Stimulated activated naive B cell treated with anti-CD40 and anti-IgM and Interleukin-4, amounts not matched to agents 10 μg/mL and 1 μg/mL and 100 μg/mL, for 72 hours (primary cell): Measurements from ENCODE around the gene CCM2.
"Not testable (repeated sequence)": the region's sequence is repeated elsewhere in the genome, so short reads cannot be mapped to it uniquely, and the experiment has no call there.

Experiments
- ATAC-seq, 2 donors: fragments of 150-1000 bp; cut with Tn5 transposase; replicated peaks; 2 replicates each; pipeline ENCODE4 v1.10.0; 2021; ENCODE audit warnings: moderate library complexity in 1 of 2
- DNase-seq: peaks from one replicate; pipeline ENCODE4 v3.0.0; 2021
- H3K27ac Mint-ChIP-seq: one replicate; pipeline ENCODE4 v1.8.0; 2022; ENCODE audit warnings: mild to moderate bottlenecking, mixed read lengths
- H3K27me3 Mint-ChIP-seq, 2 donors: one replicate each; pipeline ENCODE4 v1.8.0; 2022; ENCODE audit warnings: mixed read lengths in 2 of 2
- H3K36me3 Mint-ChIP-seq, 2 donors: one replicate each; pipeline ENCODE4 v1.8.0; 2022; ENCODE audit warnings: mixed read lengths in 2 of 2, mild to moderate bottlenecking in 1 of 2
- H3K4me1 Mint-ChIP-seq, 2 donors: one replicate each; pipeline ENCODE4 v1.8.0; 2022; ENCODE audit warnings: mixed read lengths in 2 of 2, mild to moderate bottlenecking in 1 of 2
- H3K4me3 Mint-ChIP-seq, 2 donors: one replicate each; pipeline ENCODE4 v1.8.0; 2022; ENCODE audit warnings: mild to moderate bottlenecking in 2 of 2, mixed read lengths in 2 of 2, moderate library complexity in 1 of 2
- H3K9me3 Mint-ChIP-seq, 2 donors: one replicate each; pipeline ENCODE4 v1.8.0; 2022; ENCODE audit warnings: mixed read lengths in 2 of 2, mild to moderate bottlenecking in 1 of 2

CCM2 gene

DNA sequence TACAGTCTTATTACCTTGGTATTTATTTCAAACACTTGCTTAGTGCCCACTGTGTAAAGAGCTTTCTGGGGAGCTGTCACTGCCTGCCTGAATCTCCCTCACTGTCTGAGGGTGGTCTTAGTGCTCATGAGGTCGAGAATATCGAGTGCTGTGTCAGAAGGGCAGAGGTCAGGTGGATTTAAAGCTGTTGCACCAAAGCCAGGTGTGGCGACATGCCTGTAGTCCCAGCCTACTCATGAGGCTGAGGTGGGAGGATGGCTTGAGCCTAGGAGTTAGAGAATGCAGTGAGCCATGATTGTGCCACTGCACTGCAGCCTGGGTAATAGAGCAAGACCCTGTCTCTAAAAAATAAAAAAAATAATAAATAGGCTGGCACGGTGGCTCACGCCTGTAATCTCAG is 20.9 kb downstream of the CCM2 start:
- Mint-ChIP-seq H3K27ac (peak overlapping the region; percentile 81), H3K4me1 (peaks cover 34 to 61% of the 10 kb centered on the region in 2 donors), H3K4me3 (peak overlapping the region in 1 of 2 donors; percentile 32), H3K27me3 (no peaks in the 10 kb centered on the region), H3K9me3 (peaks cover 0 to 4% of the 10 kb centered on the region in 2 donors), H3K36me3 (peaks cover 47 to 56% of the 10 kb centered on the region in 2 donors)
- DNase-seq (no peak), ATAC-seq (no peak)

- ATAC-seq (peak; percentile 91 to 92), DNase-seq (peak; percentile 12)
- peaks cover 39 to 66% of the 10 kb centered on the region in 2 donors for H3K4me1 Mint-ChIP-seq
- no peaks in the 10 kb centered on the region for H3K27me3 Mint-ChIP-seq
- peak overlapping the region; percentile 76 to 77 for H3K4me3 Mint-ChIP-seq
- peaks cover 0 to 4% of the 10 kb centered on the region in 2 donors for H3K9me3 Mint-ChIP-seq
- peaks cover 48 to 56% of the 10 kb centered on the region in 2 donors for H3K36me3 Mint-ChIP-seq
- peak overlapping the region; percentile 96 for H3K27ac Mint-ChIP-seq
Measured at GRCh38 chr7:45021604-45022296, 21.7 kb downstream of the CCM2 start.

GRCh38 chr7:45024126-45024744 is 24.2 kb downstream of the CCM2 start:
- H3K4me3 Mint-ChIP-seq: no peak overlapping the region
- H3K9me3 Mint-ChIP-seq: peaks cover 0 to 4% of the 10 kb centered on the region in 2 donors
- no peak for ATAC-seq
- peaks cover 56 to 91% of the 10 kb centered on the region in 2 donors for H3K4me1 Mint-ChIP-seq
- peaks cover 56 to 65% of the 10 kb centered on the region in 2 donors for H3K36me3 Mint-ChIP-seq
- no peak overlapping the region for H3K27ac Mint-ChIP-seq
- no peak for DNase-seq
- H3K27me3 Mint-ChIP-seq: no peaks in the 10 kb centered on the region

- Mint-ChIP-seq H3K36me3 (peaks cover 59 to 72% of the 10 kb centered on the region in 2 donors), H3K4me3 (peak overlapping the region; percentile 66 to 70), H3K27ac (peak overlapping the region; percentile 93), H3K4me1 (peaks cover 55 to 92% of the 10 kb centered on the region in 2 donors)
- DNase-seq, H3K27me3 Mint-ChIP-seq, ATAC-seq, H3K9me3 Mint-ChIP-seq: not testable (repeated sequence)
Measured at GRCh38 chr7:45025473-45025872, 25.5 kb downstream of the CCM2 start.

GRCh38 chr7:45026013-45026412 is 26.0 kb downstream of the CCM2 start:
- Mint-ChIP-seq H3K27ac (peak overlapping the region; percentile 93), H3K9me3 (peaks cover 0 to 4% of the 10 kb centered on the region in 2 donors), H3K4me3 (peak overlapping the region; percentile 66 to 70), H3K27me3 (no peaks in the 10 kb centered on the region), H3K4me1 (peaks cover 52 to 87% of the 10 kb centered on the region in 2 donors), H3K36me3 (peaks cover 55 to 69% of the 10 kb centered on the region in 2 donors)
- ATAC-seq (peak in 1 of 2 donors; percentile 6), DNase-seq (no peak)

DNA sequence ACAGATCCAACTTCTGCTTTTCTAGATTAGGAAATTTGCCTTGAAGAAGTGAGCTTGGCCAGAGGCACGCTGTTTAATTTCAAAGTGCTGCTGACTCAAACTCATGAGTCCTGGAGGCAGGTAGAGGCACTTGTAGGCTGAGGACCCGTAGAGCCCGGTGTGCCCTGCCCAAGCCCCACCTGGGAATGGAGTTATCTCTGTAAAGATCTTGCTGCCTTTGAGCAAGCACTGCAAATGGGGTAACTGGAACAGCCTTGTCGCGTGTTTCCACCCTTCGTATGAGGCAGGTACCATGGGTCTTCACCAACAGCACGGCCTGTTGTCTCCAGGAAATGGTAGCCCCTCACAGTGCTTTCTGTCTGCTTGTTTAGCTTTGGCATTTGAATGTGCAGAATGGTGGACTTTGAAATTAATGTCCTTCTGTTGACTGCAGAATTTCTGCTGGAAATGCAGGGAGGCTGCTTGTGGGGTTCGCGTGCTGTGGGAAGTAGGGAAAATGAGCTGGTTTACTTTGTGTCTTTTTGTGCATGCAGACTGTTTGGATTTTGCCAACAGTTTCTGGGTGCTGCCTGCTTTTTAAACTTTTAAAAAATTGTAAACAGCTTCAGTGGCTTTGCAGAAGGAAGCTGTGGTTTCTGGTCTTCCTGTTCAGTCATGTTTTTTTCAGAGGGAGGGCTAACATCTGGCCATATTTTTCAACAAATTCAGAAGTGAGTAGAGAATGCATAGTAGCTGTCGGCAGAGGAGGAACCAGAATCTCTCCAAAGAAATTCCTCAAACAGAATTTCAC is 27.2 kb downstream of the CCM2 start:
- ATAC-seq (peak; percentile 72 to 75), DNase-seq (no peak)
- Mint-ChIP-seq H3K4me1 (peaks cover 47 to 82% of the 10 kb centered on the region in 2 donors), H3K27me3 (no peaks in the 10 kb centered on the region), H3K36me3 (peaks cover 52 to 65% of the 10 kb centered on the region in 2 donors), H3K9me3 (no peaks in the 10 kb centered on the region), H3K27ac (peak overlapping the region; percentile 88), H3K4me3 (peak overlapping the region; percentile 68 to 77)

GRCh38 chr7:45027774-45028114 is 27.7 kb downstream of the CCM2 start:
- Mint-ChIP-seq H3K4me1 (peaks cover 50 to 85% of the 10 kb centered on the region in 2 donors), H3K9me3 (no peaks in the 10 kb centered on the region), H3K4me3 (peak overlapping the region; percentile 68 to 77), H3K27me3 (no peaks in the 10 kb centered on the region), H3K27ac (peak overlapping the region; percentile 88), H3K36me3 (peaks cover 52 to 69% of the 10 kb centered on the region in 2 donors)
- ATAC-seq (peak in 1 of 2 donors; percentile 7), DNase-seq (no peak)

DNA sequence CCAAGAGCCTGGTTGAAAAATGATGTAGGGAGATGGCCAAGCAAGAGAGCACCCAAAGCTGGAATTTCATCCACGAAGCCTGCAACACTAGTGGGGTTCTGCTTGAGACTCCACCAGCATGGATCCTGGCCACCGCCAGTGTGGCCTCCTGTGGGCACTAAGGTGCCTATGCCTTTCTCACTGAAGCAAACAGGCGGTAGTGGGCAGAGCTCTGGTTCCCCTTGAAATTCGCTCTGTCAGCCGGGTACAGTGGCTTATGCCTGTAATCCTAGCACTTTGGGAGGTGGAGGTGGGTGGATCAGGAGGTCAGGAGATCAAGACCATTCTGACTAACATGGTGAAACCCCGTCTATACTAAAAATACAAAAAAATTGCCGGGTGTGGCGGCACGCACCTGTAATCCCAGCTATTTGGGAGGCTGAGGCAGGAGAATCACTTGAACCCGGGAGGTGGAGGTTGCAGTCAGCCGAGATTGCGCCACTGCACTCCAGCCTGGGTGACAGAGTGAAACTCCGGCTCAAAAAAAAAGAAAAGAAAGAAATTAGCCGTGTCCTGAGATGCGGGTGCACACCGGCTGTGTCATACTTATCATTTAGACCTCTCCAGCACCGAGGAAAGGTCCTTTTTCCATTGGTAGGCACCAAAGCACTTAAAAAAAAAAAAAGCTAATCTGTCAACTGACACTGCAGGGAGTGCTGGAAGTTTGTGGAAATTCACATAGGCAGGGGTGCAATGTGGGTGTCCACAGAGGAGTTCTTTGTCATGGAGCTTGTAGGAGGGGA is 28.3 kb downstream of the CCM2 start:
- Mint-ChIP-seq H3K4me3 (peak overlapping the region; percentile 68 to 77), H3K36me3 (peaks cover 52 to 68% of the 10 kb centered on the region in 2 donors), H3K27me3 (no peaks in the 10 kb centered on the region), H3K9me3 (no peaks in the 10 kb centered on the region), H3K4me1 (peaks cover 53 to 85% of the 10 kb centered on the region in 2 donors), H3K27ac (peak overlapping the region; percentile 88)
- ATAC-seq: peak; percentile 24 to 28
- DNase-seq: no peak

DNA sequence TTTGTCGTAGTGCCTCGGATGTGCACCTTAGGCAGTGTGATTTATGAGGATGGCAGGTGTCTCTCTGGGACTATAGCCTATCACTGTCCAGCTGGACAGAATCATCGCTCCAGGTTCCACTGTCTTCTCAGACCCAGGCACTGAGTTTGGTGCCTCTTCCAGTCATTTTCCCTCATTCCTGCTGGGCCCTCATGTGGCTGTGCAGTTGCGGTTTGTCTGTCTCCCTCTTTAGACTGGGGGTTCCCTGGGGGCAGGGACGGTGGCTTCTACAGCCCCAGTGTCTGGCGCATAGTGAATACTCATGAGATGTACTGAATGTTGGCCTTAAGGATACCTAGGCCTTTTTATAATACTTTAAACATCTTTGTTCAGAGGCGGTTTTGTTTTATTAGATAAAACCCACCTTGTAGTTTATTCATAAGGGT is 28.9 kb downstream of the CCM2 start:
- peak overlapping the region; percentile 68 to 77 for H3K4me3 Mint-ChIP-seq
- H3K36me3 Mint-ChIP-seq: peaks cover 49 to 64% of the 10 kb centered on the region in 2 donors
- peak overlapping the region; percentile 88 for H3K27ac Mint-ChIP-seq
- DNase-seq (no peak), ATAC-seq (no peak)
- H3K27me3 Mint-ChIP-seq: no peaks in the 10 kb centered on the region
- no peaks in the 10 kb centered on the region for H3K9me3 Mint-ChIP-seq
- peaks cover 52 to 85% of the 10 kb centered on the region in 2 donors for H3K4me1 Mint-ChIP-seq

DNA sequence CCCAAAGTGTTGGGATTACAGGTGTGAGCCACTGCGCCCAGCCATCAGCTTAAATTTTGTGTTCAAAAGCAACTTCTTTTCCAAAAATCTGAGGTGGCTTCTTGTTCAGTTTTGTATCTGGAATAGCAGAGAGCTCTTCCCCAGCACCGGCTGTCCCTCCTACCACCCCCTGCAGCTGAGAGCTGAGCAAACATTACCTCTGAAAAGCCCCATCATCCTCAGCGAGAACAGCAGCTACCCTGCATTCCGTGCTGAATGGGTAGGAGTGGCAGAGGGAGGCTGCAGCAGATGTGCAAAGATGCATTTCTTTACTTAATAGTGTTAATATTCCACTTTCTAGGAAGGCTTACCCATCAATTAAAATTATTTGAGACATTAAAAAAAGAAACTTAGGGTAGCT is 31.8 kb downstream of the CCM2 start:
- no peak overlapping the region for H3K27ac Mint-ChIP-seq

DNA sequence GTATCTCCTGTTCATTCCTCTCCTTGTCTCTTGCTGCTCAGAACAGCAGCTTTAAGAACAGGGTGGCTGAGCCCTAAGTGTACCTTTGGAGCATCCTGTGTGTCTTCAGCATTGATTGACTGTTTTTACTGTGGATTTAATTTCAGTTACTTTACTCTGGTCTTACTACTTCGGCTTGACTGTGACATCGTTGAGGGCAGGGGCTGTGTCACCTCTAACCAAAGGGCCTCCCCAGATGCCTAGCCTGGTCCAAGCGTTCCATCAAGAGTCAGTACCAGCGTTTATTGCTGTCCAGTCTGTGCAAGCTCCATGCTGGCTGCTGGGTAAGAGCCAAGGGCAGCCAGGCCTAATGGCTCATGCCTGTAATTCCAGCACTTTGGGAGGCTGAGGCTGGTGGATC is 32.4 kb downstream of the CCM2 start:
- Mint-ChIP-seq H3K9me3 (no peaks in the 10 kb centered on the region), H3K4me1 (peaks cover 50 to 85% of the 10 kb centered on the region in 2 donors), H3K27me3 (no peaks in the 10 kb centered on the region), H3K27ac (peak overlapping the region; percentile 80), H3K36me3 (peaks cover 40 to 53% of the 10 kb centered on the region in 2 donors), H3K4me3 (no peak overlapping the region)
- ATAC-seq (no peak), DNase-seq (no peak)

More for the DNA sequence above, 31.8 kb downstream of the CCM2 start:
- Mint-ChIP-seq H3K9me3 (no peaks in the 10 kb centered on the region), H3K4me1 (peaks cover 52 to 88% of the 10 kb centered on the region in 2 donors), H3K4me3 (no peak overlapping the region), H3K36me3 (peaks cover 46 to 59% of the 10 kb centered on the region in 2 donors), H3K27me3 (no peaks in the 10 kb centered on the region)
- DNase-seq: no peak
- no peak for ATAC-seq

DNA sequence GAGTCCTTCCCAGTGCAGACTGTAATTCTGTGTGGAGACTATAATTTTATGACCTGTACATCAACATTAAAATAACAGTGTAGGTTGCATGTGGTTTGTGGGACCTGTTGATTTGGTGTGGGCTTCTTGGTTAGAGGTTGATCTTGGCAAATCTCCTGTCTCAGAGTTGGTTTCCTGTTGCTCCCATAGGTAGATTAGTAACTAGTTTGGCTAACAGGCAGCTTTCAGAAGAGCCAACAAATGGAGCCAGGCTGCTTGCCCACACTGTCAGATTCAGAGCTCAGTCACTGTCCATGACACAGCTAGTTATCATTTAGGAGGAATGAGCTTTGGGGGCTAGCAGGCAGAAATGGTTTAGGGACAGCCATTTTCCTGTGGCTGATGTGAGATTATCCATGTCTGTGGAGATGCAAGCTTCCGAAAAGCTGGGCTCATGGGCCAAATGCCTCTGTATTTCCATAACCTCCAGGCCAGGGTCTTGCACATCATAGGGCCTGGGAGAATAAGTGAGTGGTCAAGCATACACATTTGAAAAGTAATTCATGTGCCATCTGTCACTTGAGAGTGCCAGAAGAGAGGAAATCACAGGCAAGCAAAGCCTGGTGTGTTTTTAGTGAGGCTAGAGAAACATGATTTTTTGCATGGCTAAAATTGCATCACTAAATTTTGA is 33.4 kb downstream of the CCM2 start:
- peaks cover 38 to 51% of the 10 kb centered on the region in 2 donors for H3K36me3 Mint-ChIP-seq
- ATAC-seq: no peak
- no peak for DNase-seq
- H3K4me1 Mint-ChIP-seq: peaks cover 48 to 83% of the 10 kb centered on the region in 2 donors
- no peak overlapping the region for H3K4me3 Mint-ChIP-seq
- peak overlapping the region; percentile 62 for H3K27ac Mint-ChIP-seq
- H3K9me3 Mint-ChIP-seq: no peaks in the 10 kb centered on the region
- H3K27me3 Mint-ChIP-seq: no peaks in the 10 kb centered on the region

GRCh38 chr7:45033931-45034290 is 33.9 kb downstream of the CCM2 start:
- Mint-ChIP-seq H3K9me3 (no peaks in the 10 kb centered on the region), H3K27me3 (no peaks in the 10 kb centered on the region), H3K27ac (peak overlapping the region; percentile 69), H3K4me3 (no peak overlapping the region), H3K36me3 (peaks cover 37 to 50% of the 10 kb centered on the region in 2 donors), H3K4me1 (peaks cover 46 to 81% of the 10 kb centered on the region in 2 donors)
- DNase-seq (no peak), ATAC-seq (no peak)
